ENCODE measurements around the gene ACYP1. TPM values are rescaled to one million over a fixed set of nuclear protein-coding genes. Genes with fewer than 3 reads are reported as not detected.

Gene ACYP1
- total and polyA plus RNA-seq, 9 of the 15 experiments (the other 6 are each of a cell fraction or from before 2014, with no cell fraction given), result 19.9 to 113 (median 52.3) TPM

- no peaks in the 10 kb centered on the region for H3K27me3 ChIP-seq (ENCODE audit: control insufficient read depth in 2 of 2, insufficient read depth in 2 of 2, low read length in 2 of 2)
- in situ Hi-C loops (cut with MboI) (no loop called here), intact Hi-C loops (cut with micrococcal nuclease) (no loop called here)
- H3K27ac ChIP-seq (ENCODE audit: extremely low read depth, low read depth, low read length), result no peak overlapping the region
- H3K9ac ChIP-seq (ENCODE audit: insufficient read depth in 1 of 2, low read depth in 2 of 2, low read length in 2 of 2), result no peak overlapping the region
- no peak overlapping the region for H3K4me2 ChIP-seq (ENCODE audit: insufficient read depth, low read length)
- H3K9me3 ChIP-seq (replicated peaks; ENCODE audit: control insufficient read depth, insufficient read depth, low read depth, low read length), result no peaks in the 10 kb centered on the region
- ATAC-seq, result no peak
- FAIRE-seq, result no peak
- no peak overlapping the region for H2AFZ ChIP-seq (ENCODE audit: low read depth, low read length)
- H3K4me1 ChIP-seq (replicated peaks in 1 of 2; ENCODE audit: control insufficient read depth in 2 of 2, insufficient read depth in 2 of 2, low read length in 2 of 2), result peaks cover 0 to 9% of the 10 kb centered on the region in 2 experiments; a peak in 4 of 5 replicates
- POLR2A ChIA-PET, result no interaction called here
- WGBS (ENCODE audit: insufficient coverage, low coverage, missing lambda C conversion rate), result 44% methylated on average over 1 of the region's 1 CpG
- peaks cover 3% of the 10 kb centered on the region; the same call in 2 of the 3 replicates for H3K36me3 ChIP-seq (ENCODE audit: control insufficient read depth, insufficient read depth, low read length)
- H4K20me1 ChIP-seq (replicated peaks; ENCODE audit: control insufficient read depth, insufficient read depth, low read length), result no peaks in the 10 kb centered on the region
- CTCF ChIA-PET (ENCODE audit: low intra/inter-chr PET ratio), result no interaction called here
- no peak for DNase-seq (ENCODE audit: extremely low read depth in 1 of 4, low spot score in 3 of 4)
- peaks cover 24% of the 10 kb centered on the region for H3K79me2 ChIP-seq (ENCODE audit: control insufficient read depth, insufficient read depth, low read length)
- no peaks in the 10 kb centered on the region for H3K9me1 ChIP-seq (ENCODE audit: control insufficient read depth, insufficient read depth, low read length)
- BruUV-seq (replicated peaks), result no TSS peak
- no peak overlapping the region for H3K4me3 ChIP-seq
- TF ChIP-seq ZFPM2 (CRISPR knock-in tag; IDR thresholded peaks at IDR 0.05), result no peak
- TF ChIP-seq POLR3A (IDR thresholded peaks at IDR 0.05; ENCODE audit: borderline replicate concordance, extremely low read depth, insufficient read depth, insufficient read length), result no peak
- TF ChIP-seq TCF3 (CRISPR knock-in tag; IDR thresholded peaks at IDR 0.05), result no peak
- no peak for TF ChIP-seq MTA1 (IDR thresholded peaks at IDR 0.05; ENCODE audit: borderline replicate concordance)
- no peak for TF ChIP-seq HSF4 (CRISPR knock-in tag; IDR thresholded peaks at IDR 0.05; ENCODE audit: borderline replicate concordance)
- no peak for TF ChIP-seq REST (IDR thresholded peaks at IDR 0.05; ENCODE audit: borderline replicate concordance)
- TF ChIP-seq REST (CRISPR knock-in tag; IDR thresholded peaks at IDR 0.05; ENCODE audit: low read depth), result no peak
- no peak for TF ChIP-seq TRIM28 (IDR thresholded peaks at IDR 0.05)
- no peak for TF ChIP-seq YBX1 (IDR thresholded peaks at IDR 0.05)
- TF ChIP-seq BHLHE40 (IDR thresholded peaks at IDR 0.05; ENCODE audit: low read length), result no peak
- TF ChIP-seq ZNF445 (CRISPR knock-in tag; IDR thresholded peaks at IDR 0.05; ENCODE audit: low read depth), result no peak
- no peak for TF ChIP-seq POLR2A (conservative IDR thresholded peaks at IDR 0.05)
- no peak for TF ChIP-seq SRSF9 (IDR thresholded peaks at IDR 0.05; ENCODE audit: borderline replicate concordance, low read depth, low read length)
- TF ChIP-seq GTF2A2 (tag; IDR thresholded peaks at IDR 0.05), result no peak
- no peak for TF ChIP-seq ZBTB7A (IDR thresholded peaks at IDR 0.05; ENCODE audit: borderline replicate concordance, control insufficient read depth, low read depth, low read length)
- TF ChIP-seq THRAP3 (IDR thresholded peaks at IDR 0.05; ENCODE audit: borderline replicate concordance), result no peak
- TF ChIP-seq ETS2 (tag; IDR thresholded peaks at IDR 0.05; ENCODE audit: borderline replicate concordance, poor library complexity, severe bottlenecking), result no peak
- no peak for TF ChIP-seq ZZZ3 (IDR thresholded peaks at IDR 0.05)
These were observed 9.4 kb downstream of the ACYP1 start for GRCh38 chr14:75054421-75054820.
